SK-N-SH (cell line): ENCODE results near the gene FIZ1. TPM values are rescaled to one million over a fixed set of nuclear protein-coding genes. Genes with fewer than 3 reads are reported as not detected.

Experiments
- CTCF ChIA-PET: fragments of 300-600, 350-600 bp; formaldehyde crosslinking; extraction: SDS; loops from one replicate; lab custom pipeline; 2021; lab: Yijun Ruan, JAX
- POLR2A ChIA-PET: fragments of 350-600 bp; sonication (Branson Sonifier 250); formaldehyde crosslinking; extraction: SDS; loops from one replicate; lab custom pipeline; 2020; ENCODE audit warnings: antibody characterized with exemption, inconsistent platforms; lab: Yijun Ruan, JAX
- DNase-seq: peaks from one replicate; pipeline ENCODE4 v3.0.0; 2012
- H2AFZ ChIP-seq: fragments of 200-600 bp; sonication (generic); 2 replicates; pipeline ENCODE4 v1.8.1; 2016; ENCODE audit warnings: antibody characterized with exemption, mild to moderate bottlenecking, low read depth
- H3F3A ChIP-seq: fragments of 200-600 bp; sonication (generic); replicated peaks from 2 replicates; pipeline ENCODE3; 2016; ENCODE audit warnings: antibody characterized with exemption, mild to moderate bottlenecking; ENCODE audit not compliant: insufficient read depth
- H3K27ac ChIP-seq, 2 experiments: fragments of 200-500 bp in 1 of 2; fragments of 200-600 bp in 1 of 2; sonication (Bioruptor generic) in 1 of 2; sonication (generic), shearing (Covaris generic) in 1 of 2; 2 replicates each; pipeline versions ENCODE4 v1.5.1 to v1.6.1; 2014 to 2016; ENCODE audit warnings: low read depth in 2 of 2, inconsistent platforms in 1 of 2, low read length in 1 of 2, mild to moderate bottlenecking in 1 of 2, mixed read lengths in 1 of 2
- H3K27me3 ChIP-seq: fragments of 200-600 bp; sonication (generic), shearing (Covaris generic); 2 replicates; pipeline ENCODE4 v1.6.1; 2016; ENCODE audit warnings: mixed run types; ENCODE audit not compliant: insufficient read depth
- H3K36me3 ChIP-seq, 2 experiments: fragments of 200-500 bp in 1 of 2; fragments of 200-600 bp in 1 of 2; sonication (Bioruptor generic) in 1 of 2; sonication (generic) in 1 of 2; replicated peaks in 1 of 2; 2 replicates each; pipeline versions ENCODE3 to v1.5.1; 2014 to 2016; ENCODE audit warnings: low read length in 1 of 2, mild to moderate bottlenecking in 1 of 2; ENCODE audit not compliant: insufficient read depth in 2 of 2, control insufficient read depth in 1 of 2
- H3K4me1 ChIP-seq, 2 experiments: fragments of 200-500 bp in 1 of 2; fragments of 200-600 bp in 1 of 2; sonication (Bioruptor generic) in 1 of 2; sonication (generic), shearing (Covaris generic) in 1 of 2; 2 replicates each; pipeline versions ENCODE4 v1.5.1 to v1.6.1; 2014 to 2016; ENCODE audit warnings: low read depth in 1 of 2, low read length in 1 of 2, mixed run types in 1 of 2; ENCODE audit not compliant: insufficient read depth in 2 of 2, control insufficient read depth in 1 of 2
- H3K4me2 ChIP-seq: fragments of 200-600 bp; sonication (generic), shearing (Covaris generic); 2 replicates; pipeline ENCODE4 v1.6.1; 2017; ENCODE audit warnings: mixed run types
- H3K4me3 ChIP-seq, 2 experiments: fragments of 200-500 bp in 1 of 2; fragments of 200-600 bp in 1 of 2; sonication (Bioruptor generic) in 1 of 2; sonication (generic), shearing (Covaris generic) in 1 of 2; 2 replicates each; pipeline versions ENCODE4 v1.5.1 to v1.8.1; 2014 to 2016; ENCODE audit warnings: low read depth in 2 of 2, inconsistent platforms in 1 of 2, low read length in 1 of 2, mild to moderate bottlenecking in 1 of 2, mixed read lengths in 1 of 2, moderate library complexity in 1 of 2
- H3K79me2 ChIP-seq: fragments of 200-600 bp; sonication (generic); 2 replicates; pipeline ENCODE4 v1.8.1; 2017; ENCODE audit warnings: mild to moderate bottlenecking; ENCODE audit not compliant: insufficient read depth
- H3K9ac ChIP-seq: fragments of 200-600 bp; sonication (generic); 2 replicates; pipeline ENCODE4 v1.6.1; 2017; ENCODE audit warnings: mixed run types
- H3K9me2 ChIP-seq: fragments of 200-600 bp; sonication (generic); 2 replicates; pipeline ENCODE4 v1.6.1; 2017; ENCODE audit warnings: mixed run types
- H3K9me3 ChIP-seq: fragments of 200-600 bp; sonication (generic); 2 replicates; pipeline ENCODE4 v1.6.1; 2017; ENCODE audit warnings: mixed run types, mild to moderate bottlenecking, moderate library complexity
- H4K20me1 ChIP-seq: fragments of 200-600 bp; sonication (generic); 2 replicates; pipeline ENCODE4 v1.6.1; 2017; ENCODE audit warnings: mild to moderate bottlenecking, mixed run types; ENCODE audit not compliant: insufficient read depth
- CHD2 ChIP-seq: fragments of 150-350 bp; IDR thresholded peaks from 2 replicates; pipeline ENCODE4 v1.6.1; 2018; ENCODE audit warnings: low read length; ENCODE audit not compliant: partially characterized antibody
- ELF1 ChIP-seq: IDR thresholded peaks from 2 replicates; pipeline ENCODE4 v1.4.0; 2012
- EZH2phosphoT487 ChIP-seq: fragments of 200-600 bp; sonication (generic); IDR thresholded peaks from 2 replicates; pipeline ENCODE4 v1.6.1; 2017; ENCODE audit warnings: low read depth, mixed run types, mild to moderate bottlenecking, antibody characterized with exemption, moderate library complexity, borderline replicate concordance
- FOSL2 ChIP-seq: IDR thresholded peaks from 2 replicates; pipeline ENCODE4 v1.4.0; 2012; ENCODE audit warnings: low read depth, mild to moderate bottlenecking, moderate library complexity, borderline replicate concordance
- FOXM1 ChIP-seq: IDR thresholded peaks from 2 replicates; pipeline ENCODE4 v1.4.0; 2012; ENCODE audit warnings: low read depth, mild to moderate bottlenecking
- GABPA ChIP-seq: IDR thresholded peaks from 2 replicates; pipeline ENCODE4 v1.4.0; 2012; ENCODE audit warnings: low read depth, mild to moderate bottlenecking
- GATA2 ChIP-seq: sonication (generic); formaldehyde crosslinking; IDR thresholded peaks from 2 replicates; pipeline ENCODE4 v1.5.0; 2020; ENCODE audit warnings: mild to moderate bottlenecking, missing genetic modification reagents
- IRF3 ChIP-seq: fragments of 150-350 bp; IDR thresholded peaks from 2 replicates; pipeline ENCODE4 v1.6.1; 2016; ENCODE audit warnings: mild to moderate bottlenecking, low read depth, low read length
- NFIC ChIP-seq: IDR thresholded peaks from 2 replicates; pipeline ENCODE4 v1.4.0; 2012; ENCODE audit warnings: borderline replicate concordance
- POLR2AphosphoS5 ChIP-seq: IDR thresholded peaks from 2 replicates; pipeline ENCODE4 v1.6.1; 2012; ENCODE audit warnings: low read depth, low read length
- REST ChIP-seq: IDR thresholded peaks from 2 replicates; pipeline ENCODE4 v1.6.1; 2012; ENCODE audit warnings: mild to moderate bottlenecking, low read depth, low read length, moderate library complexity
- RFX5 ChIP-seq: IDR thresholded peaks from 2 replicates; pipeline ENCODE4 v1.6.1; 2012; ENCODE audit warnings: mild to moderate bottlenecking, improper control_type of control experiment, low read length
- RXRA ChIP-seq: IDR thresholded peaks from 2 replicates; pipeline ENCODE4 v1.4.0; 2012; ENCODE audit warnings: low read depth, mild to moderate bottlenecking, borderline replicate concordance
- SMC3 ChIP-seq: IDR thresholded peaks from 2 replicates; pipeline ENCODE4 v1.6.1; 2012; ENCODE audit warnings: low read depth, low read length, improper control_type of control experiment
- TAF1 ChIP-seq: IDR thresholded peaks from 2 replicates; pipeline ENCODE4 v1.6.1; 2012; ENCODE audit warnings: low read depth, mild to moderate bottlenecking, low read length, moderate library complexity, borderline replicate concordance
- TCF12 ChIP-seq: IDR thresholded peaks from 2 replicates; pipeline ENCODE4 v1.4.0; 2012
- TEAD4 ChIP-seq: IDR thresholded peaks from 2 replicates; pipeline ENCODE4 v1.4.0; 2012; ENCODE audit warnings: mild to moderate bottlenecking, borderline replicate concordance; ENCODE audit not compliant: insufficient read depth
- WGBS: methylation state at CpG from one replicate; pipeline ENCODE4 v1.1.6; 2017; ENCODE audit warnings: low lambda C conversion rate; 5-methylcytosine and 5-hydroxymethylcytosine counted together
- polyA plus RNA-seq, 3 experiments: library from polyadenylated mRNA; depleted of rRNA; stranded (reverse); fragments of >200 nt; gene quantifications; 2 replicates each; pipeline ENCODE4 v1.2.3, GENCODE V29; 2012
- TF ChIP-seq, protein P1 (sequence below): IDR thresholded peaks from 2 replicates; pipeline ENCODE4 v1.4.0; 2012; ENCODE audit warnings: low read depth
- TF ChIP-seq, protein P2 (sequence below): IDR thresholded peaks from 2 replicates; pipeline ENCODE4 v1.4.0; 2012; ENCODE audit warnings: low read depth, borderline replicate concordance

The FIZ1 gene
- polyA plus RNA-seq, 1 of the 3 experiments (the other 2 are of a cell fraction) = 5.7 TPM

GRCh38 chr19:55626350-55626749 is 27.0 kb upstream of the FIZ1 start:
- no peak overlapping the region for H3K27ac ChIP-seq
- 95% methylated on average over 11 of the region's 11 CpGs for WGBS
- H3K4me2 ChIP-seq = no peak overlapping the region
- CTCF ChIA-PET = interaction anchor here (1.0 to 4.7 kb wide), 6 partner anchors 13 to 467 kb away, joined by 3 to 30 read pairs (median 7); partner anchors contain the start of genes U2AF2, ZNF580 and ZNF865
- no peak overlapping the region for H2AFZ ChIP-seq
- no peaks in the 10 kb centered on the region for H3K36me3 ChIP-seq
- no peak for DNase-seq
- H3K27me3 ChIP-seq = no peaks in the 10 kb centered on the region
- H3K9me2 ChIP-seq = no peaks in the 10 kb centered on the region
- H3K4me1 ChIP-seq = peaks cover 0 to 2% of the 10 kb centered on the region in 2 experiments; a peak in 1 of 4 replicates
- no peak for TF ChIP-seq ELF1
- no peak for TF ChIP-seq POLR2AphosphoS5
- no peak for TF ChIP-seq EZH2phosphoT487
- no peak for TF ChIP-seq GABPA
- no peak for TF ChIP-seq IRF3
- TF ChIP-seq TCF12 = no peak
- TF ChIP-seq RXRA = no peak
- TF ChIP-seq TEAD4 = no peak
- TF ChIP-seq GATA2 = no peak
- TF ChIP-seq NFIC = no peak
- no peak for TF ChIP-seq RFX5
- TF ChIP-seq, protein P1, sequence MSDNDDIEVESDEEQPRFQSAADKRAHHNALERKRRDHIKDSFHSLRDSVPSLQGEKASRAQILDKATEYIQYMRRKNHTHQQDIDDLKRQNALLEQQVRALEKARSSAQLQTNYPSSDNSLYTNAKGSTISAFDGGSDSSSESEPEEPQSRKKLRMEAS = no peak
- no peak for TF ChIP-seq FOXM1
- TF ChIP-seq TAF1 = no peak
- no peak for TF ChIP-seq SMC3
- TF ChIP-seq REST = no peak
- TF ChIP-seq CHD2 = no peak
- TF ChIP-seq, protein P2, sequence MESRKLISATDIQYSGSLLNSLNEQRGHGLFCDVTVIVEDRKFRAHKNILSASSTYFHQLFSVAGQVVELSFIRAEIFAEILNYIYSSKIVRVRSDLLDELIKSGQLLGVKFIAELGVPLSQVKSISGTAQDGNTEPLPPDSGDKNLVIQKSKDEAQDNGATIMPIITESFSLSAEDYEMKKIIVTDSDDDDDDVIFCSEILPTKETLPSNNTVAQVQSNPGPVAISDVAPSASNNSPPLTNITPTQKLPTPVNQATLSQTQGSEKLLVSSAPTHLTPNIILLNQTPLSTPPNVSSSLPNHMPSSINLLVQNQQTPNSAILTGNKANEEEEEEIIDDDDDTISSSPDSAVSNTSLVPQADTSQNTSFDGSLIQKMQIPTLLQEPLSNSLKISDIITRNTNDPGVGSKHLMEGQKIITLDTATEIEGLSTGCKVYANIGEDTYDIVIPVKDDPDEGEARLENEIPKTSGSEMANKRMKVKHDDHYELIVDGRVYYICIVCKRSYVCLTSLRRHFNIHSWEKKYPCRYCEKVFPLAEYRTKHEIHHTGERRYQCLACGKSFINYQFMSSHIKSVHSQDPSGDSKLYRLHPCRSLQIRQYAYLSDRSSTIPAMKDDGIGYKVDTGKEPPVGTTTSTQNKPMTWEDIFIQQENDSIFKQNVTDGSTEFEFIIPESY = no peak
- TF ChIP-seq FOSL2 = no peak
- TF ChIP-seq, all 33 proteins: peak for 0
- Histone ChIP-seq H3K79me2 (peaks cover 11% of the 10 kb centered on the region; the same call in 1 of the 2 replicates), H3K4me3 (no peak overlapping the region), H4K20me1 (no peaks in the 10 kb centered on the region), H3K9ac (no peak overlapping the region), H3K9me3 (no peaks in the 10 kb centered on the region), H3F3A (no peaks in the 10 kb centered on the region)
- POLR2A ChIA-PET = no interaction called here
